ENCODE results near the gene CCDC7. TPM values are rescaled to one million over a fixed set of nuclear protein-coding genes. Genes with fewer than 3 reads are reported as not detected.
"Not testable (repeated sequence)": the region's sequence is repeated elsewhere in the genome, so short reads cannot be mapped to it uniquely, and the experiment has no call there.

The CCDC7 gene
- total RNA-seq, 4 donors from 2014 or later = 8.2 to 30.5 (median 13.3) TPM

DNA sequence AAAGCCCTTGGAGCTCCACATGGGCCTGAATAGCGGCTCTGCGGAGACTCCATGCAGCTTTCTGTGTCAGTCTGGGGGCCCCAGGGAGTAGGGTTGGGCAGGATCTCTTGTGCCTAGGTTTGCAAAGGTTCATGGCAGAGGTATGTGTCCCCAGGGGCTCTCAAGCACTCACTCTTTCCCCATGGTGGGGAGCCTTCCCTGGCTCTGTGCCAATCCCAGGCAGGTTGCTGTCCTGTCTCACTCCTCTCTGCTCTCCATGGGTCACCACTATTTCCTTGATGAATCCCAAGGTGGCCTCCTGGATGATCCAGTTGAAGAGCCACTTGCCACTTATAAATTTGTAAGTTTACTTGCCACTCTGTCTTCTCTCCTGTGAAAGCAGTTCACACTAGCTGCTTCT is 238.4 kb downstream of the CCDC7 start:
- no peak for DNase-seq
- Histone ChIP-seq H3K27ac (no peak overlapping the region), H3K4me3 (no peak overlapping the region), H3K4me1 (no peaks in the 10 kb centered on the region), H3K36me3 (no peaks in the 10 kb centered on the region), H3K27me3 (no peaks in the 10 kb centered on the region), H3K9me3 (no peaks in the 10 kb centered on the region)
- TF ChIP-seq, protein P1, sequence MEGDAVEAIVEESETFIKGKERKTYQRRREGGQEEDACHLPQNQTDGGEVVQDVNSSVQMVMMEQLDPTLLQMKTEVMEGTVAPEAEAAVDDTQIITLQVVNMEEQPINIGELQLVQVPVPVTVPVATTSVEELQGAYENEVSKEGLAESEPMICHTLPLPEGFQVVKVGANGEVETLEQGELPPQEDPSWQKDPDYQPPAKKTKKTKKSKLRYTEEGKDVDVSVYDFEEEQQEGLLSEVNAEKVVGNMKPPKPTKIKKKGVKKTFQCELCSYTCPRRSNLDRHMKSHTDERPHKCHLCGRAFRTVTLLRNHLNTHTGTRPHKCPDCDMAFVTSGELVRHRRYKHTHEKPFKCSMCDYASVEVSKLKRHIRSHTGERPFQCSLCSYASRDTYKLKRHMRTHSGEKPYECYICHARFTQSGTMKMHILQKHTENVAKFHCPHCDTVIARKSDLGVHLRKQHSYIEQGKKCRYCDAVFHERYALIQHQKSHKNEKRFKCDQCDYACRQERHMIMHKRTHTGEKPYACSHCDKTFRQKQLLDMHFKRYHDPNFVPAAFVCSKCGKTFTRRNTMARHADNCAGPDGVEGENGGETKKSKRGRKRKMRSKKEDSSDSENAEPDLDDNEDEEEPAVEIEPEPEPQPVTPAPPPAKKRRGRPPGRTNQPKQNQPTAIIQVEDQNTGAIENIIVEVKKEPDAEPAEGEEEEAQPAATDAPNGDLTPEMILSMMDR (IDR thresholded peaks at IDR 0.05) = no peak
- TF ChIP-seq POLR2A (IDR thresholded peaks at IDR 0.05) = no peak

DNA sequence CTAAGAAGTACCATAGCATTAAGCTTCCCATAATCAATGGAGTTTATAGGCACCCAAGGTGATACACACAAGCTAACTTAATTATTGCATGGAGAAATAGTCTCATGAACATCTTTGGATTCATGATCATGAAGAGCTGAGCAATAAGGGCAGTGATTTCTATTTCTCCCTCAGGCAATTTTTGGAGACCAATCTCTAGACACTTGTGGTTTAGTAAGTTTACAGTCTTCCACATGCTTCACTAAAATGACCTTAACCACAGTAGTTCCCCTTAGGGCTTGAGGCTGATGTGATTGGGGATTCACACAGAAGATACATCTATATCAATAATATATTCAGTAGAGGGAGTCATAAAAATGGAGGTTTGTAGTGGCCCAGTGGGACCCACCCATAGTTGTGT is 241.2 kb downstream of the CCDC7 start:
- H3K9me3 ChIP-seq = no peaks in the 10 kb centered on the region
- H3K4me3 ChIP-seq = no peak overlapping the region
- no peak for DNase-seq
- H3K36me3 ChIP-seq = no peaks in the 10 kb centered on the region
- H3K4me1 ChIP-seq = no peaks in the 10 kb centered on the region
- no peaks in the 10 kb centered on the region for H3K27me3 ChIP-seq
- no peak overlapping the region for H3K27ac ChIP-seq
- TF ChIP-seq POLR2A (IDR thresholded peaks at IDR 0.05) = no peak
- TF ChIP-seq, protein P1 (IDR thresholded peaks at IDR 0.05) = no peak

DNA sequence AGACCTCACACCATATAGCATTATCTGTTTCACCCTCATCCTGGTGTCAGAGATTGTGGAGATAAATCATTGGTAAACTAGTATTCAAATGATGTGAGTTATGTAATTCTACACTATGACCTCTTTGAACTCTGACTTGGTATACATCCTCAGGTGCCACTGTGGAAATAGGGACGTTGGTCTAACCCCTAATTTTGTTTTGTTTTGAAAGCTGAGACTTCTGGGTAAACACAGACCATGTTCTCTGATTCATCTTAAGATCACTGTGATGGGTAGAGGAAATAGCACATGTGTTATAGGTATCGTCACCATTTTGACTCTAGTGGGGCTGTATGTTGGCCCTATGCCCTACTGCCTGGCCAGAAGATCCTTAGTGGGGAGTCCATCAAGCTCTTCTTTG is 241.6 kb downstream of the CCDC7 start:
- no peaks in the 10 kb centered on the region for H3K36me3 ChIP-seq
- no peak for TF ChIP-seq POLR2A (IDR thresholded peaks at IDR 0.05)
- TF ChIP-seq, protein P1 (IDR thresholded peaks at IDR 0.05) = no peak

DNA sequence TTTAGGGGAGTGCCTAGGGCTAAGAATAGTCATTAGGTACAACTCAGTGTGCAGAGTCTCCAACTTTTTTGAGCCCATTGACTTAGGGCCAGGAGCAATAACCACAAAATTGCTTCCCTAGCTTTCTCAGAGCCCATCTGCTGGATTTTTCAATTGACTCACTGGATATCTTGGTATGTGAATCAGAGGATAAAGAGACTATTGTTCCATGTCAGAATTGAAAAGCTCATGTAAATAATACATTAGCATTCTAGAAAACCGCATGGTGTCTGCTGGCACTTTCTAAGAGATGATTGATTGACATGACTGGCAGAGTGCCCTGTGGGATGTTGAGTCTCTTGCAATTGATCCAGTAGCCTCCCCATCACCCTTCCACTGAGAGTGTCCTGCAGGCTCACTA is 246.2 kb downstream of the CCDC7 start:
- H3K9me3 ChIP-seq = peaks cover 0 to 3% (median 0%) of the 10 kb centered on the region in 4 donors
- no peak overlapping the region for H3K27ac ChIP-seq
- H3K4me3 ChIP-seq = no peak overlapping the region
- no peak for DNase-seq
- H3K27me3 ChIP-seq = no peaks in the 10 kb centered on the region
- TF ChIP-seq, protein P1 (IDR thresholded peaks at IDR 0.05) = no peak
- H3K4me1 ChIP-seq = no peaks in the 10 kb centered on the region
- no peaks in the 10 kb centered on the region for H3K36me3 ChIP-seq

More for the DNA sequence above, 241.6 kb downstream of the CCDC7 start:
- no peaks in the 10 kb centered on the region for H3K4me1 ChIP-seq
- no peak overlapping the region for H3K27ac ChIP-seq
- H3K27me3 ChIP-seq = no peaks in the 10 kb centered on the region
- no peak overlapping the region for H3K4me3 ChIP-seq
- no peak for DNase-seq
- no peaks in the 10 kb centered on the region for H3K9me3 ChIP-seq

DNA sequence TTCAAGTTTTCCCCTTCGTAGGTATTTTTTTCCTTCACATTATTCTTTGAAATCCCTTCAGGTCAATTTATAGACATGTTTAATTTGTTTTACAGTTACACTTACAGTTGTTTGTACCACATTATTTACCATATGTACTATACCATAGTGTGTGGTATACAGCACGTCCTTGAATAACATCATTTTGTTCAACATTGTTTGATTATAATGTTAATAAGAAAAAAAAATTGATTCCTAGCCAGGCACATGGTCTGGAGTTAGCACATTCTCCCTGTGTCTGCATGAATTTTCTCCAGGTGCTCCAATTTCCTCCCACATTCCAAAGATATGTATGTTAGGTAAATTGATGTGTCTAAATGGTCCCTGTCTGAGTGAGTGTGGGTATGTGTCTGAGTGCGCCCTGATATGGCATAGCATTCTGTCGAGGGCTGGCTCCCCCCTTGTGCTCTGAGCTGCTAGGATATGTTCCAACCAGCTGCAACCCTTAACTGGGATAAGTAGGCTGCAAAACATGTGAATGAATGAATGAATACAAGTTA is 247.6 kb downstream of the CCDC7 start:
- peaks cover 0 to 3% (median 0%) of the 10 kb centered on the region in 4 donors for H3K9me3 ChIP-seq
- no peak overlapping the region for H3K4me3 ChIP-seq
- no peak for TF ChIP-seq POLR2A (IDR thresholded peaks at IDR 0.05)
- TF ChIP-seq, protein P1 (IDR thresholded peaks at IDR 0.05) = no peak
- no peaks in the 10 kb centered on the region for H3K4me1 ChIP-seq
- DNase-seq = no peak
- no peak overlapping the region for H3K27ac ChIP-seq
- H3K27me3 ChIP-seq = no peaks in the 10 kb centered on the region
- H3K36me3 ChIP-seq = no peaks in the 10 kb centered on the region

DNA sequence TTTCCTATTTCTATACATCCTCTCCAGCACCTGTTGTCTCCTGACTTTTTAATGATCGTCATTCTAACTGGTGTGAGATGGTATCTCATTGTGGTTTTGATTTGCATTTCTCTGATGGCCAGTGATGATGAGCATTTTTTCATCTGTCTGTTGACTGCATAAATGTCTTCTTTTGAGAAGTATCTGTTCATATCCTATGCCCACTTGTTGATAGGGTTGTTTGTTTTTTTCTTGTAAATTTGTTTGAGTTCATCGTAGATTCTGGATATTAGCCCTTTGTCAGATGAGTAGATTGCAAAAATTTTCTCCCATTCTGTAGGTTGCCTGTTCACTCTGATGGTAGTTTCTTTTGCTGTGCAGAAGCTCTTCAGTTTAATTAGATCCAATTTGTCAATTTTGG is 253.7 kb downstream of the CCDC7 start:
- not testable (repeated sequence) for H3K27me3 ChIP-seq, H3K27ac ChIP-seq, H3K9me3 ChIP-seq, H3K4me1 ChIP-seq, H3K4me3 ChIP-seq, DNase-seq, H3K36me3 ChIP-seq

Data from Peyer's patch (tissue), 4 donors.